Uterus (tissue), 2 donors: ENCODE measurements around the gene BCO2.

Experiments
- CTCF ChIP-seq, 4 experiments: fragments of 200-600 bp in 2 of 4; fragments of 450-650 bp in 2 of 4; sonication (generic) in 2 of 4; IDR thresholded peaks; one replicate each; pipeline ENCODE4 v1.5.1; 2016 to 2019; ENCODE audit warnings: antibody characterized with exemption in 4 of 4, mild to moderate bottlenecking in 2 of 4, moderate library complexity in 1 of 4
- POLR2A ChIP-seq, 2 donors: fragments of 450-650 bp; IDR thresholded peaks; one replicate each; pipeline ENCODE4 v1.6.1; 2016; ENCODE audit warnings: antibody characterized with exemption in 2 of 2, mild to moderate bottlenecking in 1 of 2, moderate library complexity in 1 of 2

- TF ChIP-seq CTCF (IDR thresholded peaks at IDR 0.05) (no peak), POLR2A (IDR thresholded peaks at IDR 0.05) (no peak)
Observed at GRCh38 chr11:112177589-112177988, 2.3 kb downstream of the BCO2 start.
